HG03558 (cell line): ENCODE results near the gene PIGC.
A peak's percentile ranks its signal among the peaks of the same experiment; 100 is the strongest.

Source experiments
- ATAC-seq: cut with Tn5 transposase; IDR thresholded peaks from one replicate; pipeline ENCODE4 v1.9.1; 2021; ENCODE audit warnings: moderate number of reproducible peaks; ENCODE audit not compliant: unreplicated experiment; ENCODE audit errors: extremely low read depth

Gene PIGC

DNA sequence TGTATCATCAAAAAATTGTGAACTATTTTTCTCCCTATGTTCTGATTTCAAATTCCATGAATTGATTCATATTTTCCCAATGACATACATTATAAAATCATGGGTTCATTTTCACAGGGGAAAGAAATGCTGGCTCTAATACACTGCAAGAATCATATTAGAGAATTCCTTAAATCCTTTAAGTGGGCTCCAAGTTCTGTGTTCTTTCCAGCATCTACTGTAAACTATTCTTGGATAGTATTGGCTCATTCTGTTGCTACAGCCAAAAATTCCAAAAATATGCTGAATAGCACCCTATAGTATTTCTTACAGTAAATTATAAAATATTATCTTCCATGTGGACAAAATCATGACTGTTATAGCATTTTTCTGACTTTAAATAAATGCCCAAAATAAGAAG lies 42.4 kb downstream of the PIGC start:
- no peak for ATAC-seq

DNA sequence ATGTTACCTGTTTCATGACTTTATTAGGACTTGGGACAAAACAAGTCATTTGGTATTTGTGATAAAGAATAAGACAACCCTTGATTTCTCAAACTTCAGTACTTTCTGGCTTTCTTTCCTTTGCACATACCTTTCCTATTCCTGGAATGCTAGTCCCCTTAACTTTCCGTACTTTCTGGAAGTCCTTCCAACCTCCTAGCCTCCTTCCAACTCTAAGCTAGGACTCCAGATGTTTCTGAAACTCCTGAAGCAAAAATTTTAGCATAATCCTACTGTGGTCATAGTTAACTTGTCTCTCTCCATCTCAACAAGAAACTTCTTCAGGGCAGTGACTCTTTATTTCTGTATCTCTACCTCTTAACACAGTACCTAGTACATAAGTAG lies 43.2 kb downstream of the PIGC start:
- no peak for ATAC-seq

DNA sequence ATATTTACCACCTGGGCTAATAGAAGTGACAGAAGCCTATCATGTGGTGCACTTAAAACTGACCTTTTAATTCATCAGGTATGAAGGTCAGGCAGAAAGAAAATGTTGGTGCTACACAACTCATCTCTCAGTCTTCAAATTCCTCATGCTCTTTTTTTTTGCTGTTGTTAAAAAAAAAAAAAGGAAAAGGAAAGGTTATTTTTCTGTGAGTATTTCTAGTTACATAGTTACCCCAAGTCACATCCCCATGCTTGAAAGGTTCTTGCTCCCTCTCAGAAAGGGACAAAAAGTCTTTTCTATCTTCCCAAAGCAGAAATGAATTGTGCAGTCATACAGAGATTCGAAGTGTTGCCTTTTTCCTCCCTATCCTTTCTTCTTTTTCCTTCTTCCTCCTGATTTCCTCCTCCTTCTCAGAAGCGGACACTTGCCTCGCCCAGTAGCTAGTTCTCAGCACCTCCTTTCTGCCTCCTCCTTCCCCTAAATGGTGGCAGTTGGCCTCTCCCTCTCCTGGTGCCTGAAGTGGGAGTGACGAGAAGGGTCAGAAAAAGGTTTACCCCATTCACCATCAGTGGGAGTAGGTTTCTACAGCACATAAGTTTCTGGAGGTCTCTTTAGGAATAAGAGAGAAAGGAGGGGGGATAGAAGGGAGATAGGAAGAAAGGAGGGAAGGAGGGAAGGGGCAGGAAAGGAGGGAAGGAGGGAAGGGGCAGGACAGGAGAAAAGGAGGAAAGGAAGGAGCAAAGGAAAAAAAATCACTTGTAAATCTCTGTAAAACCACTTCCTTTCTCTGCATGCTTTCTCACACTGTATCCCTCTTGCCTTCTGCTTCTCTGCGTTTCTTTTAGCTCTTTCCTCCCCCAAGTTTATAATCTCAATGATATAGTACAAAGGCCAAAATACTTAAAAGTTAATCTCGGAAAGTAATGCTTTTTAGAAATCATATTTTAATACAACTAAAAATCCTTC lies 43.8 kb downstream of the PIGC start:
- ATAC-seq = no peak

DNA sequence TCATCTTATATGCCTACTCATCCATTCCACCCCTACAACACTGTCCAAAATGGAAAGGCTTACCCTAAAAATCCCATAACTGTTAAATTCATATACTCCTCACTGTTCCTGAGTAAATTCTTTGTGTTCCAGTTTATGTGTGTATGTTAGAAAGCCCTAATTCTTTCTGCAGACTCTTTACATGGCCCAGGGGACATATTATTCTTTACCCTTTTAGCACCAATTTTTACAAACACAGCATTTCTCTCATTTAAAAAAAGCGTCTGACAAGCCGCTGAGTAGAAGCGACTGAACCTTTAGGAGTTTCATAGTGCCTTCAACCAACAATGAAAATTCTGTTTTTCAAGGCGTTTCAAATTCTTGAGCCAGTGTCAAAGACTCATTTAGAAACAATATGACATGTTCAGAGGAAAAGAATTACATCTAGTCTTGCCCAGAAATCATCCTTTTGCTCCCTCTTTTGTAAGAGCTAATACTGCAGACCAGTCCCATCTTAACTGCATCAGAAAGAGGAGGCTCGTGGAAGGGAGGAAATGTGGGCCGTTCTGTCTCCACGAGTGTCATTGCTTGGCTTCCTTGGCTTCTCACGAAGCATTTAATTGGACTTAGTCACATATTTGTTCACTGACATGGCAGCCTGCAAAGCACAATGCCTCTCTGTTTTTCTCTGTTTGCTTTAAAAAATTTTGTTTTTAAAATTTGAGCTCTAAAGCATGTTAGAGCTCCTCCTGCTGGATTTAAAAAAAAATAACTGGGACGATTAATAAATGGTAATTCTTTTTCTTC lies 44.7 kb downstream of the PIGC start:
- ATAC-seq = no peak

DNA sequence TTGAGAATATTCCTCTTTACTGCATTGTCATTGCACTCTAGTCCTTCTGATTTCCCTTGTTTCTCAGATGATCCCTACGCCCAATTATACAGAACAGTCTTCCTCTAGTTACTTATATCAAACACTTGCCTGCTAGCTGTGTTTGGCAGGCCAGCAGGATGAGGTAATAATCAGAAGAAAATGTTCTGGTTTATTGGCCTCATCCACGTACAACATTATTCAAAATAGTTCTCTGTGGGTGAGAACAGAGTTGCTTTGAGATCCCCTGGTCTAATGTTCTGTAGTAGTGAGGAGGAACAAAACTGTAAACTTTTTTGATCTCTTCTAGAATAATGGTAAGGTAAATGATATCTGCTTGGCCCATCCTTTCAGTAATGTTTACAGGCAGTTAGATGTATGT lies 45.7 kb downstream of the PIGC start:
- ATAC-seq = no peak

DNA sequence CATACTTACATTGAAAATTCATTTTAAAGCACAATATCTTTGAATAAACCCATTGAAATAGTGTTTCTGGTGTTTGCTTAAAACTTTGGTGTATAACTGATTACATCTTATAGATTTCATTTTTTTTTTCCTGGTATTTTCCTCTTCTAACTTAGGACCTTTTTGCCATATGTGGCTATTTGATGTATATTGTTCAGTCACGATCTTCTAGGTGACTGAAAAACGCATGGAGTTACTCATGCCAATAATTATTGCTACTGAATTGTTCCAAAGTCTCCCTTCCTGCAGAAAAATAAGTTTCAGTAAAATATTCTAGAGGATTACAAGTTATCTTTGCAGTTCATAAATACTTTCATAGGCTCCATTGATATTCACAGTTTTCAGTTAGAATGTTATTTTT lies 46.2 kb downstream of the PIGC start:
- ATAC-seq = no peak

DNA sequence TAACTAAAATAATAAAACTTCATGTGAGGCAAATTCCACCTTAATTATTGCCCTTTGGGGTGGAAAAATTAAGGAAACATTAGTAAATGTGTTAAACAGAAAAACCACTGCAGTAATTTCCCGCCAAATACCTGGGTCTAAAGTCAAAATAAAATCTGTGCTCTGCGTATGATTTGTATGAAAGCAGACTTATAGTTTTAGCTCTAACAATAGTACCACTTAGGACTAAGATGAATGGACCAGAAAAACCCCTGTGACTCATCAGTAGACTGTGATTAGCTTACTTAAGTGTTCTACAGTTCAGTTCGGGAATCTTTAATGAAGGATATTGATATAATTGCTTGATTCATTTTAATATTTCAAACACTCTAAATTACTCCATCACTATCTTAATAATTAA lies 46.6 kb downstream of the PIGC start:
- no peak for ATAC-seq

DNA sequence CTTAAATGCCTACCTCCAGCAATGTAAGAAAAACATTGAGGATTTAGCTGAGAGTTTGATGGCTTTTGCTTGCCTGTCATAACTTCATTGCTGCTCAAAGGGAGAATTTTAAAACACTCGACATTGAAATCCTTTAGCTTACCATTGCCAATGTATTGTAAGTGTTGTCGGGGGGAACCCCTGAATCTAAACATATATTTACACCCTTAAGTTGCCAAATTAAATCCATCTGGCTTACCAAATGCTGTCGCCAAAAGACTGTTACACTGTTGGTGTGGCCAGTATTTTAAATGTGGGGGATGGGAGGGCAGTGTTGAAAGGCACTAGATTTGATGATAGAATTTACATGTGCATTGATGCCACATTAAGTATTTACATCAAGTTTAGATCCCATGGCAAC lies 48.3 kb downstream of the PIGC start:
- ATAC-seq = no peak

DNA sequence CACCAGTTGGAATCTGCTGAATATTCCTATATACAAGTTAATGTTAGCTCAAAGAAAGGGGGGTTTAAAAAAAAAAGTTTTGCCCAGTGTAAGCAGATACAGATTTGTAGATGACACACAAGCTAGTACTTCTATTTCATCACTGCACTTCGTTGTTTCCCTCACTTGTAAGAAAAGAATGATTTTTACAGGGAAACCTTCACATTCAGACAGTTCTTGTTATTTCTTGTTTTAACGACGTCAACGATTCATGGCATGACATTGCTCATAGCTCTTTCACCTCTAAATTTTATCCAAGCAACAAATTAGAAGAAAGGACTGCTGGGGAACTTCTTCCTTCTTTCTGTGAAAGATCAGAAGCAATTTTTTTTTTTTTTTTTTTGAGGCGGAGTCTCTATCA lies 49.1 kb downstream of the PIGC start:
- no peak for ATAC-seq

DNA sequence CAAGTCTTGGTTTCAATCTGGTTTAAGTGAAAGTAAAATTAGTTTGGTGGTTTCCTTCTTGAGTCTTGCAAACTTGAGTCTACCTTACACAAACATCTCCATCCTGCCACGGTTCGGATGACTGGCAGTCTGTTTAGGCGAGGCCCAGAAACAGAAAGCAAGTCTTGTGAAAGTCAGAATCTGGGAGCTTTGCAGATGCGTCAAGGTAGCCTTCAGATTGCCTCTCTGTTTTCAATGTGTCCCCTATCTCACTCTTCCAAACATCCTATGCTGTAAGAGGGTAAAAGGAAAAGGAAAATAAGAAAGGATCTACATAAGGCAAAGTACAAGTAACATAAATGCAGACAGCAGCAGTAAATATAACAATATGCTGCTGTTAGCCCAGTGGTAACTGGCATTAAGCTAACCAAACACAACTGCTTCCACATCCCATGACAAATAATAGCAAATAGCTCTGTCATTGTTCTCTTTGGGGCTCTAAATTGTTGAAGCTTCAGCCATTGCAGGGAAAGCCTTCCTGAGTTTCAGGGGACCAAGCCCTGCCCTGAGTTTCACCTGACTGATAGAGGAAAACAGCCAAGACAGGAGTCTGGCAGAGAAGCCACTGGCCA lies 49.6 kb downstream of the PIGC start:
- peak; percentile 78 for ATAC-seq

DNA sequence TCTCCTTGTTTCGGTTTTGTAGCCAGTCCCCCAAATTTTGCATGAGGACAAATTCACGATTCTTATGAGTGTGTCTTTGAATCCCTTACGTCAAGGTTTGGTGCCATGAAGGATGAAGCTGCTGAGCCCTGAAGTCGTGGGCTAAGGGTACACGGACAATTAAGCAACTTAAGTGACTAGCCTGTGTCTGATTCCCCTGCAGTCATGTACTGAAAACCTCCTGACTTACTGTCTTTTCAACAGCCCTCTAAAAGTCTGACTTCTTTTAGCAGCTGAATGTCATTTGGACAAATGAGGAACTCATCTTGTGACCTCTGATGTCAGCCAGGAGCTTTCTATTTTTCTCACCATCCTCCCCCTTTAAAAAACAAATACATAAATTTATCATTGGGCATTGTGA lies 50.5 kb downstream of the PIGC start:
- ATAC-seq = no peak

DNA sequence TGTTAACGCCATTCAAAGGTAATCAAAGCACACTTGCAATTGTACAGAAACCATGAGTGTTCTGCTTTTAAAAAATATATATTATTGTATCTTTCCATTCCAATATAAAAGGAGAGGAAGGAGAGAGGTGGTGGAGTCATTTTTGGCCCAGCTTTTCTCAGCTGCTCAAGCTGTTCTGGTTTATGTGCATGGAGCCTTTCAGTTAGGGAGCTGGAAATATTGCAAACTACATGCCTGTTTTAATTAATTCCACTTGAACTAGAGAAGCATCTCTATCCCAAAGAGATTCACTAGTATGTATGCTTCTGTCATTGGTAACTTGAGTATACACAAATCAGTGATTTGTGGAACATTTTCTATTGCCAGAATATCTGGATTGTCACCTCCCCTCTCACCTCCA lies 51.9 kb downstream of the PIGC start:
- ATAC-seq = no peak
